Peyer's patch (tissue), 4 donors: Measurements from ENCODE around the gene SLC37A3. TPM values are rescaled to one million over a fixed set of nuclear protein-coding genes. Genes with fewer than 3 reads are reported as not detected.

Experiments
- DNase-seq, 3 donors: peaks; one replicate each; pipeline ENCODE4 v3.0.0-alpha.2; 2017 to 2019
- H3K27ac ChIP-seq, 4 donors: fragments of 200-600 bp; sonication (generic); one replicate each; pipeline ENCODE4 v1.5.1; 2016 to 2019
- H3K27me3 ChIP-seq, 2 donors: fragments of 200-600 bp; sonication (generic); one replicate each; pipeline ENCODE4 v1.5.1; 2019
- H3K36me3 ChIP-seq, 3 donors: fragments of 200-600 bp; sonication (generic); one replicate each; pipeline ENCODE4 v1.5.1; 2016 to 2019
- H3K4me1 ChIP-seq, 4 donors: fragments of 200-600 bp; sonication (generic); one replicate each; pipeline ENCODE4 v1.5.1; 2016 to 2019
- H3K4me3 ChIP-seq, 4 donors: fragments of 200-600 bp; sonication (generic); 1 replicate in 3 of 4; 2 replicates in 1 of 4; pipeline ENCODE4 v1.5.1; 2016 to 2019; ENCODE audit warnings: mild to moderate bottlenecking in 1 of 4
- H3K9me3 ChIP-seq, 4 donors: fragments of 200-600 bp; sonication (generic); one replicate each; pipeline ENCODE4 v1.5.1; 2016 to 2019; ENCODE audit warnings: mild to moderate bottlenecking in 1 of 4
- POLR2A ChIP-seq, 2 donors: fragments of 450-650 bp; IDR thresholded peaks; one replicate each; pipeline ENCODE4 v1.5.1; 2017; ENCODE audit warnings: antibody characterized with exemption in 2 of 2, mild to moderate bottlenecking in 2 of 2, moderate library complexity in 2 of 2
- total RNA-seq, 4 donors: library from RNA; depleted of rRNA; stranded (reverse); fragments of >200 nt; gene quantifications; one replicate each; pipeline ENCODE4 v1.1.0, GENCODE V29; 2016
- TF ChIP-seq, protein P1 (sequence below), 6 experiments: fragments of 450-650 bp in 4 of 6; fragments of 200-600 bp in 2 of 6; sonication (generic) in 1 of 6; IDR thresholded peaks; one replicate each; pipeline ENCODE4 v1.5.1; 2017 to 2019; ENCODE audit warnings: antibody characterized with exemption in 6 of 6, mild to moderate bottlenecking in 3 of 6, moderate library complexity in 1 of 6

SLC37A3 gene
- total RNA-seq, 4 donors from 2014 or later, result 45.4 to 124 (median 98.9) TPM

- Histone ChIP-seq H3K4me3 (no peak overlapping the region), H3K36me3 (no peaks in the 10 kb centered on the region), H3K27me3 (no peaks in the 10 kb centered on the region), H3K9me3 (no peaks in the 10 kb centered on the region), H3K4me1 (peaks cover 0 to 3% (median 0%) of the 10 kb centered on the region in 4 donors), H3K27ac (no peak overlapping the region)
- no peak for TF ChIP-seq POLR2A (IDR thresholded peaks at IDR 0.05)
- TF ChIP-seq, protein P1, sequence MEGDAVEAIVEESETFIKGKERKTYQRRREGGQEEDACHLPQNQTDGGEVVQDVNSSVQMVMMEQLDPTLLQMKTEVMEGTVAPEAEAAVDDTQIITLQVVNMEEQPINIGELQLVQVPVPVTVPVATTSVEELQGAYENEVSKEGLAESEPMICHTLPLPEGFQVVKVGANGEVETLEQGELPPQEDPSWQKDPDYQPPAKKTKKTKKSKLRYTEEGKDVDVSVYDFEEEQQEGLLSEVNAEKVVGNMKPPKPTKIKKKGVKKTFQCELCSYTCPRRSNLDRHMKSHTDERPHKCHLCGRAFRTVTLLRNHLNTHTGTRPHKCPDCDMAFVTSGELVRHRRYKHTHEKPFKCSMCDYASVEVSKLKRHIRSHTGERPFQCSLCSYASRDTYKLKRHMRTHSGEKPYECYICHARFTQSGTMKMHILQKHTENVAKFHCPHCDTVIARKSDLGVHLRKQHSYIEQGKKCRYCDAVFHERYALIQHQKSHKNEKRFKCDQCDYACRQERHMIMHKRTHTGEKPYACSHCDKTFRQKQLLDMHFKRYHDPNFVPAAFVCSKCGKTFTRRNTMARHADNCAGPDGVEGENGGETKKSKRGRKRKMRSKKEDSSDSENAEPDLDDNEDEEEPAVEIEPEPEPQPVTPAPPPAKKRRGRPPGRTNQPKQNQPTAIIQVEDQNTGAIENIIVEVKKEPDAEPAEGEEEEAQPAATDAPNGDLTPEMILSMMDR (IDR thresholded peaks at IDR 0.05), result no peak
- DNase-seq, result peak in 1 of 3 donors; percentile 41
Measured at GRCh38 chr7:140300243-140301136, 97.8 kb downstream of the SLC37A3 start.

GRCh38 chr7:140298213-140298612 lies 100.1 kb downstream of the SLC37A3 start:
- no peak overlapping the region for H3K27ac ChIP-seq
- no peak overlapping the region for H3K4me3 ChIP-seq
- no peaks in the 10 kb centered on the region for H3K9me3 ChIP-seq
- no peaks in the 10 kb centered on the region for H3K36me3 ChIP-seq
- no peaks in the 10 kb centered on the region for H3K27me3 ChIP-seq
- no peaks in the 10 kb centered on the region for H3K4me1 ChIP-seq
- peak in 1 of 3 donors; percentile 39 for DNase-seq
- TF ChIP-seq POLR2A (IDR thresholded peaks at IDR 0.05), result no peak
- TF ChIP-seq, protein P1 (IDR thresholded peaks at IDR 0.05), result no peak

- H3K36me3 ChIP-seq, result no peaks in the 10 kb centered on the region
- no peaks in the 10 kb centered on the region for H3K27me3 ChIP-seq
- H3K27ac ChIP-seq, result no peak overlapping the region
- H3K4me1 ChIP-seq, result no peaks in the 10 kb centered on the region
- H3K4me3 ChIP-seq, result no peak overlapping the region
- peak in 1 of 3 donors; percentile 23 for DNase-seq
- no peak for TF ChIP-seq POLR2A (IDR thresholded peaks at IDR 0.05)
- TF ChIP-seq, protein P1 (IDR thresholded peaks at IDR 0.05), result peak in 1 of 6 experiments; percentile 4
- H3K9me3 ChIP-seq, result no peaks in the 10 kb centered on the region
Measured at GRCh38 chr7:140297192-140297591, 101.1 kb downstream of the SLC37A3 start.

DNA sequence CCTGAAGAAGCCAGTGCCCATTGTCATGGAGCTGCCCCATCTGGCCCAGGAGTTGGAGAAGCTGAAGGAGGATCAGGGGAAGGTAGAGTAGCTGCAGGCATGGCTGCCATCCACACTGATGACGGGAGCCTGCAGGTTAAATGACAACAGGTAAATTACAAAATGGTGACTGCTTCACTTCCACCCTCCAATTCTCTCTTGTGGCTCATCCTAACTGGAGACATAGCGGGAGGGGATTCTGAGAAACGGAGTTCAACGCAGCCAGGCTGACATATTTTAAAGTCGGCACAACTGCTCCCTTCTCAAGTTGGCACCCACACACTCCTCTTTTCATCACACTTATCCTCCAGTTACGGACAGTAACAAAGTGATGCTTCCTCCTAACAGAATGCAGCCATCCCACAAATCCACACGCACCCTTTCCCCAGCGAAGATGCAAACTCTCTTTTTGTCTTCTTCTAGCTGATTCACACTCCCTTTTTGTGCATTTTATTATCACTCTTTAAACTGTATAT lies 103.0 kb downstream of the SLC37A3 start:
- no peak overlapping the region for H3K27ac ChIP-seq
- peak in 1 of 3 donors; percentile 14 for DNase-seq
- no peaks in the 10 kb centered on the region for H3K9me3 ChIP-seq
- H3K27me3 ChIP-seq, result no peaks in the 10 kb centered on the region
- no peak overlapping the region for H3K4me3 ChIP-seq
- no peaks in the 10 kb centered on the region for H3K4me1 ChIP-seq
- H3K36me3 ChIP-seq, result no peaks in the 10 kb centered on the region
- no peak for TF ChIP-seq POLR2A (IDR thresholded peaks at IDR 0.05)
- TF ChIP-seq, protein P1 (IDR thresholded peaks at IDR 0.05), result no peak

GRCh38 chr7:140294454-140294853 lies 103.9 kb downstream of the SLC37A3 start:
- TF ChIP-seq, protein P1 (IDR thresholded peaks at IDR 0.05), result no peak
- no peak for TF ChIP-seq POLR2A (IDR thresholded peaks at IDR 0.05)
- H3K36me3 ChIP-seq, result no peaks in the 10 kb centered on the region
- H3K9me3 ChIP-seq, result no peaks in the 10 kb centered on the region
- H3K27me3 ChIP-seq, result no peaks in the 10 kb centered on the region
- DNase-seq, result peak in 1 of 3 donors; percentile 5
- H3K4me3 ChIP-seq, result no peak overlapping the region
- H3K27ac ChIP-seq, result no peak overlapping the region
- H3K4me1 ChIP-seq, result no peaks in the 10 kb centered on the region
